Muscle of back (tissue), 13 donors: ENCODE measurements around the gene TMEM225B. TPM values are rescaled to one million over a fixed set of nuclear protein-coding genes. Genes with fewer than 3 reads are reported as not detected.
"Not testable (repeated sequence)": the region's sequence is repeated elsewhere in the genome, so short reads cannot be mapped to it uniquely, and the experiment has no call there.

Source experiments
- DNase-seq, 3 donors: peaks; one replicate each; pipeline versions ENCODE4 v3.0.0 to v3.0.0-alpha.2; 2013
- long read RNA-seq, 9 donors: transcript quantifications; one replicate each; lab custom pipeline, GENCODE V29; 2026
- polyA plus RNA-seq, 10 donors: library from polyadenylated mRNA; unstranded; fragments of 120-200 nt; gene quantifications; one replicate each; pipeline ENCODE4 v1.2.1, GENCODE V29; 2013; ENCODE audit not compliant: insufficient read length in 10 of 10

The TMEM225B gene
- polyA plus RNA-seq, result 1 to 10 TPM in 1 of 10 donors, under 1 TPM in 9; 0.34 to 1.1 (median 0.74) TPM
- long read RNA-seq, donor 1, result 0 reads
- long read RNA-seq, donor 2, result 0 reads
- long read RNA-seq, donor 3, result 0 reads
- long read RNA-seq, donor 4, result 0 reads
- long read RNA-seq, donor 5, result 0 reads
- long read RNA-seq, donor 6, result 0 reads
- long read RNA-seq, donor 7, result 0 reads
- long read RNA-seq, donor 8, result 0 reads
- long read RNA-seq, donor 9, result 0 reads

GRCh38 chr7:99597762-99598501 is at the start of gene TMEM225B:
TMEM225B (plus strand) TSS chr7:99598267; CDS start chr7:99604389, 6,122 bp downstream.
- no peak for DNase-seq

GRCh38 chr7:99549545-99549944 is 48.5 kb upstream of the TMEM225B start:
- not testable (repeated sequence) for DNase-seq

- DNase-seq, result no peak
Measured at GRCh38 chr7:99551334-99551733, 46.7 kb upstream of the TMEM225B start.

GRCh38 chr7:99551767-99552463 is 46.2 kb upstream of the TMEM225B start, which contains the start of gene FAM200A:
FAM200A (minus strand) TSS chr7:99552114; CDS start chr7:99548407, 3,707 bp downstream.
- peak; percentile 94 to 98 (median 97) for DNase-seq

- DNase-seq, result no peak
Measured at GRCh38 chr7:99553039-99553438, 45.0 kb upstream of the TMEM225B start.

GRCh38 chr7:99554939-99555338 is 43.1 kb upstream of the TMEM225B start:
- no peak for DNase-seq

- DNase-seq, result no peak
Measured at GRCh38 chr7:99557196-99557607, 40.9 kb upstream of the TMEM225B start.

- no peak for DNase-seq
Measured at GRCh38 chr7:99557940-99558305, 40.1 kb upstream of the TMEM225B start.

- DNase-seq, result peak; percentile 93 to 98 (median 94)
Measured at GRCh38 chr7:99558306-99559174, 39.5 kb upstream of the TMEM225B start, which contains the start of gene ZNF655. ZNF655 (plus strand) TSS chr7:99558642; CDS start chr7:99560560, 1,918 bp downstream.

- DNase-seq, result no peak
Measured at GRCh38 chr7:99559175-99559915, 38.7 kb upstream of the TMEM225B start.

GRCh38 chr7:99560834-99561736 is 37.0 kb upstream of the TMEM225B start:
- DNase-seq, result no peak

GRCh38 chr7:99561737-99562051 is 36.4 kb upstream of the TMEM225B start:
- DNase-seq, result no peak

- DNase-seq, result no peak
Measured at GRCh38 chr7:99562114-99562784, 35.8 kb upstream of the TMEM225B start.

- peak in 1 of 3 donors; percentile 94 for DNase-seq
Measured at GRCh38 chr7:99562832-99563231, 35.2 kb upstream of the TMEM225B start.

- no peak for DNase-seq
Measured at GRCh38 chr7:99563650-99564049, 34.4 kb upstream of the TMEM225B start.

GRCh38 chr7:99568770-99569169 is 29.3 kb upstream of the TMEM225B start:
- not testable (repeated sequence) for DNase-seq

GRCh38 chr7:99571768-99572167 is 26.3 kb upstream of the TMEM225B start:
- no peak for DNase-seq

- DNase-seq, result no peak
Measured at GRCh38 chr7:99573257-99573656, 24.8 kb upstream of the TMEM225B start.

GRCh38 chr7:99576251-99576650 is 21.8 kb upstream of the TMEM225B start:
- no peak for DNase-seq
